ENCODE data around the gene ACADS.
A peak's percentile ranks its signal among the peaks of the same experiment; 100 is the strongest.

Gene ACADS

GRCh38 chr12:120767071-120768024, 41.7 kb downstream of the ACADS start:
- DNase-seq (ENCODE audit: extremely low spot score), result peak; percentile 3
- ChIA-PET POLR2A (no interaction called here), CTCF (interaction anchor here (0.9 to 1.7 kb wide), 5 partner anchors 10 to 121 kb away, joined by 3 to 5 read pairs (median 4); no protein-coding TSS in a partner anchor)
- TF ChIP-seq CTCF (IDR thresholded peaks at IDR 0.05; ENCODE audit: control extremely low read depth, extremely low read depth, low read depth, missing control alignments), result no peak

- TF ChIP-seq CTCF (IDR thresholded peaks at IDR 0.05; ENCODE audit: control extremely low read depth, extremely low read depth, low read depth, missing control alignments), result no peak
- ChIA-PET POLR2A (no interaction called here), CTCF (interaction anchor here (0.9 kb wide), 1 partner anchor 188 kb away, joined by 3 read pairs; no protein-coding TSS in a partner anchor)
- no peak for DNase-seq (ENCODE audit: extremely low spot score)
Measured at GRCh38 chr12:120771097-120771496, 45.5 kb downstream of the ACADS start.

GRCh38 chr12:120774169-120774916, 48.7 kb downstream of the ACADS start:
- ChIA-PET CTCF (interaction anchor here (1.7 kb wide), 1 partner anchor 198 kb away, joined by 4 read pairs; no protein-coding TSS in a partner anchor), POLR2A (no interaction called here)
- DNase-seq (ENCODE audit: extremely low spot score), result no peak
- no peak for TF ChIP-seq CTCF (IDR thresholded peaks at IDR 0.05; ENCODE audit: control extremely low read depth, extremely low read depth, low read depth, missing control alignments)

GRCh38 chr12:120775862-120776552, 50.4 kb downstream of the ACADS start:
- no peak for DNase-seq (ENCODE audit: extremely low spot score)
- ChIA-PET CTCF (interaction anchor here (1.3 to 1.7 kb wide), 2 partner anchors 24 to 195 kb away, joined by 3 to 4 read pairs; no protein-coding TSS in a partner anchor), POLR2A (no interaction called here)
- TF ChIP-seq CTCF (IDR thresholded peaks at IDR 0.05; ENCODE audit: control extremely low read depth, extremely low read depth, low read depth, missing control alignments), result no peak

GRCh38 chr12:120783197-120783596, 57.6 kb downstream of the ACADS start:
- TF ChIP-seq CTCF (IDR thresholded peaks at IDR 0.05; ENCODE audit: control extremely low read depth, extremely low read depth, low read depth, missing control alignments), result no peak
- DNase-seq (ENCODE audit: extremely low spot score), result no peak
- ChIA-PET POLR2A (no interaction called here), CTCF (interaction anchor here (1.2 kb wide), 1 partner anchor 15 kb away, joined by 3 read pairs; no protein-coding TSS in a partner anchor)

- ChIA-PET POLR2A (no interaction called here), CTCF (interaction anchor here (0.7 to 1.6 kb wide), 4 partner anchors 11 to 187 kb away, joined by 3 to 4 read pairs (median 3); no protein-coding TSS in a partner anchor)
- TF ChIP-seq CTCF (IDR thresholded peaks at IDR 0.05; ENCODE audit: control extremely low read depth, extremely low read depth, low read depth, missing control alignments), result no peak
- no peak for DNase-seq (ENCODE audit: extremely low spot score)
Measured at GRCh38 chr12:120784804-120785203, 59.2 kb downstream of the ACADS start.

All from GM10248 (cell line).